Muscle of leg (tissue), 11 donors: ENCODE measurements around the gene MSGN1. TPM values are rescaled to one million over a fixed set of nuclear protein-coding genes. Genes with fewer than 3 reads are reported as not detected.

ENCODE experiments used
- DNase-seq: peaks from one replicate; pipeline ENCODE4 v3.0.0; 2013
- H3K27ac ChIP-seq: one replicate; pipeline ENCODE4 v1.5.1; 2013; ENCODE audit warnings: mild to moderate bottlenecking, low read length, control low read depth
- H3K27me3 ChIP-seq: one replicate; pipeline ENCODE4 v1.6.1; 2013; ENCODE audit warnings: low read length; ENCODE audit not compliant: control insufficient read depth, insufficient read depth
- H3K36me3 ChIP-seq: one replicate; pipeline ENCODE4 v1.6.1; 2013; ENCODE audit warnings: low read length; ENCODE audit not compliant: control insufficient read depth, insufficient read depth
- H3K4me1 ChIP-seq: one replicate; pipeline ENCODE4 v1.6.1; 2013; ENCODE audit warnings: low read length; ENCODE audit not compliant: control insufficient read depth, insufficient read depth
- H3K4me3 ChIP-seq: one replicate; pipeline ENCODE4 v1.5.1; 2013; ENCODE audit warnings: low read length, control low read depth
- H3K9me3 ChIP-seq: replicated peaks from 2 replicates; pipeline ENCODE4 v1.6.1; 2013; ENCODE audit warnings: low read depth, low read length; ENCODE audit not compliant: control insufficient read depth
- WGBS: methylation state at CpG from one replicate; pipeline ENCODE4 v1.1.5; 2013; ENCODE audit warnings: missing lambda C conversion rate; ENCODE audit not compliant: insufficient coverage; 5-methylcytosine and 5-hydroxymethylcytosine counted together
- polyA plus RNA-seq, 8 donors: library from polyadenylated mRNA; unstranded; fragments of 120-200 nt; gene quantifications; one replicate each; pipeline versions ENCODE4 v1.2.1 to v1.2.3, GENCODE V29; 2013; ENCODE audit warnings: inconsistent platforms in 1 of 8, low replicate concordance in 1 of 8; ENCODE audit not compliant: insufficient read length in 8 of 8, insufficient read depth in 1 of 8
- total RNA-seq: library from RNA; stranded (reverse); fragments of 120-200 nt; gene quantifications from one replicate; pipeline ENCODE4 v1.2.4, GENCODE V29; 2013

Gene MSGN1
- total and polyA plus RNA-seq, 9 donors, result 0.35 to 2.3 (median 1.4) TPM; not detected in 1

- Histone ChIP-seq H3K27me3 (no peaks in the 10 kb centered on the region), H3K9me3 (no peaks in the 10 kb centered on the region), H3K4me1 (peaks cover 3% of the 10 kb centered on the region), H3K4me3 (no peak overlapping the region), H3K36me3 (no peaks in the 10 kb centered on the region), H3K27ac (no peak overlapping the region)
- no CpG with 5 or more reads among the region's 2 CpGs for WGBS
- DNase-seq, result no peak
These were observed 27.2 kb downstream of the MSGN1 start for GRCh38 chr2:17843457-17843856.

- no peak overlapping the region for H3K27ac ChIP-seq
- no peaks in the 10 kb centered on the region for H3K27me3 ChIP-seq
- 100% methylated on average over 4 of the region's 7 CpGs for WGBS
These were observed 29.5 kb downstream of the MSGN1 start for GRCh38 chr2:17845806-17846205.

DNA sequence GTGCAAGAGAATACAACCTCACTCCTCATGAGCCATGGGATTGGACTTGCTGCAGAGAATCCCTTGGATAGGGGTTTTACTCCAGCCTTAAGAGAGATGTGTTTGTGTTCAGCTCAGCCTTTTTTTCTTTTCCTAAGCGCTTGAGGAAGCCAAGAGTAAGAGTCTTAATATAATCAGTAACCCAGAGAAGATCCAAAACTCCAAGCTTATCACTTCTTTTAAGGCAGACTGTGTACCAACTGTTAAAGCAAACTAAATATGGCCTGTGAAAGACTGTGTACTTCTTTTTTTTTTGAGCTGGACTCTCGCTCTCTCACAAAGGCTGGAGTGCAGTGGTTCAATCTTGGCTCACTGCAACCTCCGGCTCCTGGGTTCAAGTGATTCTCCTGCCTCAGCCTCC lies 30.4 kb downstream of the MSGN1 start:
- Histone ChIP-seq H3K4me1 (peaks cover 16% of the 10 kb centered on the region), H3K36me3 (no peaks in the 10 kb centered on the region), H3K27ac (no peak overlapping the region), H3K9me3 (no peaks in the 10 kb centered on the region), H3K27me3 (no peaks in the 10 kb centered on the region), H3K4me3 (no peak overlapping the region)
- WGBS, result 100% methylated on average over 2 of the region's 3 CpGs
- no peak for DNase-seq

More at GRCh38 chr2:17845806-17846205, 29.5 kb downstream of the MSGN1 start:
- DNase-seq, result no peak
- Histone ChIP-seq H3K4me1 (peaks cover 16% of the 10 kb centered on the region), H3K9me3 (no peaks in the 10 kb centered on the region), H3K36me3 (no peaks in the 10 kb centered on the region), H3K4me3 (no peak overlapping the region)

GRCh38 chr2:17847236-17847635 lies 31.0 kb downstream of the MSGN1 start:
- peaks cover 20% of the 10 kb centered on the region for H3K4me1 ChIP-seq
- H3K36me3 ChIP-seq, result no peaks in the 10 kb centered on the region
- no peak overlapping the region for H3K4me3 ChIP-seq
- H3K27me3 ChIP-seq, result no peaks in the 10 kb centered on the region
- whole genome bisulfite sequencing, result no CpG with 5 or more reads among the region's 2 CpGs
- no peak overlapping the region for H3K27ac ChIP-seq
- no peaks in the 10 kb centered on the region for H3K9me3 ChIP-seq
- no peak for DNase-seq

GRCh38 chr2:17849275-17849674 lies 33.0 kb downstream of the MSGN1 start:
- no peaks in the 10 kb centered on the region for H3K36me3 ChIP-seq
- peak overlapping the region; percentile 49 for H3K27ac ChIP-seq
- H3K27me3 ChIP-seq, result no peaks in the 10 kb centered on the region
- H3K9me3 ChIP-seq, result no peaks in the 10 kb centered on the region
- peaks cover 20% of the 10 kb centered on the region for H3K4me1 ChIP-seq
- peak; percentile 73 for DNase-seq
- 33% methylated on average over 4 of the region's 5 CpGs for WGBS
- H3K4me3 ChIP-seq, result no peak overlapping the region

- DNase-seq, result peak; percentile 5
- H3K27ac ChIP-seq, result no peak overlapping the region
- no peaks in the 10 kb centered on the region for H3K9me3 ChIP-seq
- no peaks in the 10 kb centered on the region for H3K36me3 ChIP-seq
- WGBS, result 79% methylated on average over 4 of the region's 4 CpGs
- no peaks in the 10 kb centered on the region for H3K27me3 ChIP-seq
- peaks cover 20% of the 10 kb centered on the region for H3K4me1 ChIP-seq
- H3K4me3 ChIP-seq, result no peak overlapping the region
These were observed 33.9 kb downstream of the MSGN1 start for GRCh38 chr2:17850151-17850550.

GRCh38 chr2:17851731-17852585 lies 35.7 kb downstream of the MSGN1 start:
- Histone ChIP-seq H3K9me3 (no peaks in the 10 kb centered on the region), H3K4me1 (peaks cover 20% of the 10 kb centered on the region), H3K27me3 (no peaks in the 10 kb centered on the region), H3K36me3 (no peaks in the 10 kb centered on the region), H3K27ac (no peak overlapping the region), H3K4me3 (no peak overlapping the region)
- WGBS, result 28% methylated on average over 6 of the region's 9 CpGs
- peak; percentile 63 for DNase-seq

- Histone ChIP-seq H3K27ac (no peak overlapping the region), H3K4me3 (no peak overlapping the region), H3K36me3 (no peaks in the 10 kb centered on the region), H3K4me1 (peaks cover 16% of the 10 kb centered on the region), H3K9me3 (no peaks in the 10 kb centered on the region), H3K27me3 (no peaks in the 10 kb centered on the region)
- WGBS, result no CpG with 5 or more reads among the region's 4 CpGs
- DNase-seq, result no peak
These were observed 37.5 kb downstream of the MSGN1 start for GRCh38 chr2:17853799-17854198.

GRCh38 chr2:17857021-17857420 lies 40.8 kb downstream of the MSGN1 start:
- H3K9me3 ChIP-seq, result no peaks in the 10 kb centered on the region
- WGBS, result no CpG with 5 or more reads among the region's 3 CpGs
- no peaks in the 10 kb centered on the region for H3K27me3 ChIP-seq
- no peak overlapping the region for H3K4me3 ChIP-seq
- no peaks in the 10 kb centered on the region for H3K36me3 ChIP-seq
- no peak overlapping the region for H3K27ac ChIP-seq
- DNase-seq, result no peak
- H3K4me1 ChIP-seq, result peaks cover 1% of the 10 kb centered on the region

DNA sequence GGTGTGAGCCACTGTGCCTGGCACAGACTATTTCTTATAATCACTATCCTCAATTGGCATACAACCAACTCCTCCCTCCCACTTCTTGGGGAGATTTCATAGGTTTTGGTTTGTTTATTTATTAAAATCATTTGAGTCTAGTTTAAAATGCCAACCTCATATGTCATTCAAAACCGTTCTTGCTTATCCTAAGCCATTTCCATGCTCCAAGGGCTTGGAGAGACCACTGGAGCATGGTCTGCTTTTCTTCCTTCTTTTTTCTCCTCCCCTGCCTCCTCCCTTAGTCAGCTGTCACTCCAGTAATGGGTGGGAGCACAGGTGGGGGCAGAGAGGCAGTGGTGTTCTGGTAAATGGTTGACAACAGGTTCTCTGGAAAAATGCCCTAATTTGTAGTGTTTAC lies 41.8 kb downstream of the MSGN1 start:
- H3K4me3 ChIP-seq, result no peak overlapping the region
- no peaks in the 10 kb centered on the region for H3K36me3 ChIP-seq
- no peak for DNase-seq
- no peak overlapping the region for H3K27ac ChIP-seq
- H3K9me3 ChIP-seq, result no peaks in the 10 kb centered on the region
- WGBS, result 80% methylated on average over 1 of the region's 1 CpG
- H3K4me1 ChIP-seq, result no peaks in the 10 kb centered on the region
- H3K27me3 ChIP-seq, result no peaks in the 10 kb centered on the region
